Hematopoietic multipotent progenitor cell (in vitro differentiated cells): ENCODE results near the gene OR5AL1. TPM values are rescaled to one million over a fixed set of nuclear protein-coding genes. Genes with fewer than 3 reads are reported as not detected.
"Not testable (repeated sequence)": the region's sequence is repeated elsewhere in the genome, so short reads cannot be mapped to it uniquely, and the experiment has no call there.

Source experiments
- DNase-seq, 3 donors: peaks; one replicate each; pipeline ENCODE4 v3.0.0-alpha.2; 2011 to 2015; ENCODE audit warnings: low read depth in 2 of 3, low spot score in 2 of 3
- total RNA-seq: library from RNA; depleted of rRNA; stranded (reverse); fragments of >200 nt; gene quantifications from one replicate; pipeline ENCODE4 v1.2.3, GENCODE V29; 2012

Gene OR5AL1
- not detected for total RNA-seq

DNA sequence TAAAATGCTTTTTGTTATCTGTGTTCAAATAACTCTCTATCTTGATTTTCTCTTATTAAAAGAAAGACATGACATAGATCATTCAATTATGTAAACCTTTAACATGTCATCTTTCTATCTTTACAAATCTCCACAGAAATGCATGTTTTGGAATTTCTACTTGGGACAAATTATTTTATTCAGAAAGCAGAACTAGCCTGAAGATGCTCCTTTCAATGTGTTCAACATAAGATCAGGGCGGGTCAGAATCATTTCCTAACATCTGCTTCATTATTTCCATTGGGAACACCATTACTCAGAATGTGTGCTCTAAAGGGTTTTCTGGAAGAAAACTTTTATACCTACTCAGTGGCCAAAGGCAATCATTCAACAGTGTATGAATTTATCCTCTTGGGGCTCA, at the start of gene OR5AL1:
OR5AL1 (plus strand) TSS at position 301 of the 400 bp plus-strand sequence.
- DNase-seq, result no peak

DNA sequence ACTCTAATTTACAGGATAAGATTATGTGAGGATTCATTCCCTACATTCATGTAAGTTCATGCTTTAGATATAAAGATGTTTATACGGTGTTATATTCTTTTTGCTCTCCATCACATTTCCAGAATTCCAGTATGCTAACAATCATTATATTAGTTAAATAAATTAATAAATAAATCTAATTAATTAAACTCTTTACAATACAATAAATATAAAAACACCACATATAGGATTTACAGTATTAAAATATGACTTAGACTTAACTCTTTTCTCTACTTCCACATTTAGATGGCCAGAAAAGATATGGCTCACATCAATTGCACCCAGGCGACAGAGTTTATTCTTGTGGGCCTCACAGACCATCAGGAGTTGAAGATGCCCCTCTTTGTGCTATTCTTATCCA, 37.2 kb upstream of the OR5AL1 start, which contains the start of gene OR8U1:
OR8U1 (plus strand) TSS at position 301 of the 400 bp plus-strand sequence; CDS start at position 301, 0 bp downstream.
- no peak for DNase-seq

DNA sequence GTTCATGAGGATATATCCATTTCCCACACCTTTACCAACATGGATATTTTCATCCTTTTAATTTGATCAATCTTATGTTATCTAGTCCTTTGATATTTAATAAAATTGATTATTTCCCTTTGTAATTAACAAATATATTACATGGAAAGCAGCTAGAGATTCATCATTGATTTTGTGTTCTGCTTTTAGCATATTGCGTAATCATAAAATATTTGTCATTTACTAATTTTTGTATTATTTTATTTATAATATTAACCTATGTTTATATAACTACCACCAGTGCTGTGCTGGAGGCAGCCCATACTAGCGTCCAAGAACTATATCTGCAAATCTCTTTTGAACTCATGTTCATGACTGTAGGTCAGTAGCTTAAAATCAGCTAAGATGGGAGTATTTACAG, 32.4 kb upstream of the OR5AL1 start:
- no peak for DNase-seq

DNA sequence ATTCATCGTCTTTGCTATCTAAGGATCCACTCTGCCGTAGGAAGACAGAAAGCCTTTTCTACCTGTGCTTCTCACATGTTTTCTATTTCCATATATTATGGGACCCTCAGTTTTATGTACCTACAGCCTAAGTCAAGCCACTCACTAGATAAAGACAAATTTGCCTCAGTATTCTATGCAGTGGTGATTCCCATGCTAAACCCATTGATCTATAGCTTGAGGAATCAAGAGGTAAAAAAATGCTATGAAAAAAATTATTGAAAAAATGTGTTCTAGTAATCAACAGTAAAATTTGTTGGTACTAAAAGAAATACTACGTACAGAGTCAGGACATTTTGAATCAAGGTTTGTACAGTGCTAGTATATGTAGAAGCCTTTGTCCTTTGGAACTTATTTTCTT, 18.1 kb upstream of the OR5AL1 start:
- DNase-seq, result no peak

DNA sequence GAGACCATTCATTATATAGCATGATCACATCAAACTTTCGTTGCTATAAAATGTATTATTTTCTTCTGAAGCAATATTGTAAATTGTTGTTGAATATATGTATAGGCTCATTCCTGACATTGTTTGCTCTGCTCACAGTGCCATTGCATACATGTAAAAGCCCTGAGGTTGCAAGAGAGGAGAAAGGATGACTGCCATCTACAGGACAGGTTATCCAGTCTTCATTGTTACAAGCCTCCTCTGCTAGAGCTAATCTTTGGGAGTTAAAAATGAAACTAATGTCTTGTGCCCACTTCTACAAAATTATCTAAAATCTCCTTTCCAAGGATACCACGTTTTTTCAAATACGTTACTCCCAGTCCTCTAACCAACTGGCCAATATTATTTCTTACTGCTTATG, 16.4 kb upstream of the OR5AL1 start:
- DNase-seq, result no peak

DNA sequence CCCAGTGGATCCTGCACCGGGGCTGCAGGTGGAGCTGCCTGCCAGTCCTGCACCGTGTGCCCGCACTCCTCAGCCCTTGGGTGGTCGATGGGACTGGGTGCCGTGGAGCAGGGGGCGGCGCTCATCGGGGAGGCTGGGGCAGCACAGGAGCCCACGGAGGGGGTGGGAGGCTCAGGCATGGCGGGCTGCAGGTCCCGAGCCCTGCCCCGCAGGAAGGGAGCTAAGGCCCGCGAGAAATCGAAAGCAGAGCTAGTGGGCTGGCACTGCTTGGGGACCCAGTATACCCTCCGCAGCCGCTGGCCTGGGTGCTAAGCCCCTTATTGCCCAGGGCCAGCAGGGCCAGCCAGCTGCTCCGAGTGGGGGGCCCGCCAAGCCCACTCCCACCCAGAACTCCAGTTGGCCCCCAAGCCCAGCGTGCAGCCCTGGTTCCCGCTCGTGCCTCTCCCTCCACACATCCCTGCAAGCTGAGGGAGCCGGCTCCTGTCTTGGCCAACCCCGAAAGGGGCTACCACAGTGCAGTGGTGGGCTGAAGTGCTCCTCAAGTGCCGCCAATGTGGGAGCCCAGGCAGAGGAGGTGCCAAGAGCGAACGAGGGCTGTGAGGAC, 10.5 kb upstream of the OR5AL1 start:
- DNase-seq, result not testable (repeated sequence)

DNA sequence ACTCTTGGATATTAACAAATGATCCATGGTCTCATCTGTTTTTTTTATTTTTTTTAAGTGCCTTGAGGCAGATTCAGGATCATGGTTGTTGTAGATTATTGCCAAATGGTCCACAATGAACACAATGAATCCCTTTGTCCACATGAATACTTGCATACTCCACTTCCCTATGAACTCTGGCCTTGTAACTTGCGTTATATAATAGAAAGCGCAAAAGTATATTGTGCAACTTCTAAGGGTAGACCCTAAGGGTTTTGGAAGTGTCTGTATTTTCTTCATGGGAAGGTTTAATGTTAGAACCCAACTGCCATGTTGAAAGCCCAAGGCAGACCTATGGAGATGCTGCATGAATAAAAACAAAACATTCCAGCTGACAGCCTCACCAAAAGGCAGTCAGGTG, 8.1 kb upstream of the OR5AL1 start:
- no peak for DNase-seq

DNA sequence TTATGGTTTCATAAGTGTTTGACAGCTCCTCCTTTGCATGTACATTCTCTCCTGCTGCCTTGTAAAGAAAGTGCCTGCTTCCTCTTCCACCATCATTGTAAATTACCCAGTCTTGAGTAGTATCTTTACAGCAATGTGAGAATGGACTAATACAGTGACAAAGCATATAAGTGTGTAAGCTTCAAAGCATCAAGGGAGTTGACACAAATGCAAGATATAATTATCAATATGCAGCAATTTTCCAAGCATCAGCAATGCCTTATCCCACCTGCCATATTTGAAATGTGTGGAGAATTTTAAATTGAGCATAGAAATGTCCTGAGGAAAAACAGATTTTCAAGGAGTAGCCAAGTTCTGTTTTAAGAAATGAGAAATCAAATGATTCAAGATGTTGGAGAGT, 1.7 kb upstream of the OR5AL1 start:
- no peak for DNase-seq

DNA sequence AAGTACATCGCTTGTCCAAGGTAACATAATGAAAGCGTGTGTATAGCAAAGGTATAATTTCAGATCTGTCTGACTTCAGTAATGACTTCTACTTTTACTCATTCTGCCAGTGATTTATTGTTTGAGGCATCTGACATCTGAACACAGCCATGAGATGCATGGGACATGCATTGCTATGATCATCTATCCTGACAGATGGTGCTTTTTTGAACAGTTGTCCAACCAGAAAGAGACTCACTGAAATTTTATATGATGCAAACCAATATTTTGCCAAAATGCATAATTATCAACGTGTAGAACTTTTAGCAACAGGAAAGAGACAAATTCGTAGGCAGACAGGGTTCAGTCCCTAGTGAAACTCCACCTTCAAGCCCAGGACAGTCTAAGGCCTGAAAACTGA, 41.0 kb downstream of the OR5AL1 start:
- DNase-seq, result no peak

DNA sequence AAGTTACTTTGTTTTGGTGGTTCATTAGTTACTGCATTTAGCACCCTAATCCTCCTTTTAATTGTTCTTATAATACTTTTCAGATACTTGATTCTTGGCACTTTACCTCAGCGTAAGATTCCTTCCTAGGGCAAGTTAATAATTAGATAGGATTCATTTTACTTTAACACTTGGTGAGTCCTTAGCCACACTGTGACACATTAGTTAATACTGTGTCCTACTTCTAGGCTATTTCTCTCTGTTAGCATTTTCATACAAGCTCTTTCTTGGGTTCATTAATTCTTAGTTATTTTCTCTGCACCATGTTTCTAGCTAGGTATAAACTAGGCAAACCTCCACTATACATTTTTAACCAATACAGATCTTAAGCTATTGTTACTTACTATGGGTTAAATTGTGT, 44.6 kb downstream of the OR5AL1 start:
- DNase-seq, result no peak

Other genes starting within 250 kb of the OR5AL1 start
- gene OR5J2, start 236.1 kb upstream of the OR5AL1 start, total RNA-seq, result not detected
- not detected for gene OR5T2, start 178.4 kb upstream of the OR5AL1 start, total RNA-seq
- gene OR5T3, start 160.4 kb upstream of the OR5AL1 start, total RNA-seq, result not detected
- gene OR5T1, start 138.5 kb upstream of the OR5AL1 start, total RNA-seq, result not detected
- gene OR8H1, start 120.4 kb upstream of the OR5AL1 start, total RNA-seq, result not detected
- gene OR8K3, start 97.6 kb upstream of the OR5AL1 start, total RNA-seq, result not detected
- not detected for gene OR8K1, start 66.7 kb upstream of the OR5AL1 start, total RNA-seq
- gene OR8J1, start 58.4 kb upstream of the OR5AL1 start, total RNA-seq, result not detected
- gene OR8U1, start 37.1 kb upstream of the OR5AL1 start, total RNA-seq, result not detected
- gene OR5M3, start 60.7 kb downstream of the OR5AL1 start, total RNA-seq, result not detected
- gene OR5M8, start 78.7 kb downstream of the OR5AL1 start, total RNA-seq, result not detected
- not detected for gene OR5M11, start 130.6 kb downstream of the OR5AL1 start, total RNA-seq
- not detected for gene OR5M10, start 165.0 kb downstream of the OR5AL1 start, total RNA-seq
- gene OR5M1, start 202.2 kb downstream of the OR5AL1 start, total RNA-seq, result not detected
- not detected for gene OR5AP2, start 229.7 kb downstream of the OR5AL1 start, total RNA-seq